SK-N-SH (cell line): ENCODE measurements around the gene AXIN1. TPM values are rescaled to one million over a fixed set of nuclear protein-coding genes. Genes with fewer than 3 reads are reported as not detected.

ENCODE experiments used
- CTCF ChIA-PET: fragments of 300-600, 350-600 bp; formaldehyde crosslinking; extraction: SDS; loops from one replicate; lab custom pipeline; 2021; lab: Yijun Ruan, JAX
- POLR2A ChIA-PET: fragments of 350-600 bp; sonication (Branson Sonifier 250); formaldehyde crosslinking; extraction: SDS; loops from one replicate; lab custom pipeline; 2020; ENCODE audit warnings: antibody characterized with exemption, inconsistent platforms; lab: Yijun Ruan, JAX
- DNase-seq: peaks from one replicate; pipeline ENCODE4 v3.0.0; 2012
- H2AFZ ChIP-seq: fragments of 200-600 bp; sonication (generic); 2 replicates; pipeline ENCODE4 v1.8.1; 2016; ENCODE audit warnings: antibody characterized with exemption, mild to moderate bottlenecking, low read depth
- H3F3A ChIP-seq: fragments of 200-600 bp; sonication (generic); replicated peaks from 2 replicates; pipeline ENCODE3; 2016; ENCODE audit warnings: antibody characterized with exemption, mild to moderate bottlenecking; ENCODE audit not compliant: insufficient read depth
- H3K27ac ChIP-seq, 2 experiments: fragments of 200-500 bp in 1 of 2; fragments of 200-600 bp in 1 of 2; sonication (Bioruptor generic) in 1 of 2; sonication (generic), shearing (Covaris generic) in 1 of 2; 2 replicates each; pipeline versions ENCODE4 v1.5.1 to v1.6.1; 2014 to 2016; ENCODE audit warnings: low read depth in 2 of 2, inconsistent platforms in 1 of 2, low read length in 1 of 2, mild to moderate bottlenecking in 1 of 2, mixed read lengths in 1 of 2
- H3K27me3 ChIP-seq: fragments of 200-600 bp; sonication (generic), shearing (Covaris generic); 2 replicates; pipeline ENCODE4 v1.6.1; 2016; ENCODE audit warnings: mixed run types; ENCODE audit not compliant: insufficient read depth
- H3K36me3 ChIP-seq, 2 experiments: fragments of 200-500 bp in 1 of 2; fragments of 200-600 bp in 1 of 2; sonication (Bioruptor generic) in 1 of 2; sonication (generic) in 1 of 2; replicated peaks in 1 of 2; 2 replicates each; pipeline versions ENCODE3 to v1.5.1; 2014 to 2016; ENCODE audit warnings: low read length in 1 of 2, mild to moderate bottlenecking in 1 of 2; ENCODE audit not compliant: insufficient read depth in 2 of 2, control insufficient read depth in 1 of 2
- H3K4me1 ChIP-seq, 2 experiments: fragments of 200-500 bp in 1 of 2; fragments of 200-600 bp in 1 of 2; sonication (Bioruptor generic) in 1 of 2; sonication (generic), shearing (Covaris generic) in 1 of 2; 2 replicates each; pipeline versions ENCODE4 v1.5.1 to v1.6.1; 2014 to 2016; ENCODE audit warnings: low read depth in 1 of 2, low read length in 1 of 2, mixed run types in 1 of 2; ENCODE audit not compliant: insufficient read depth in 2 of 2, control insufficient read depth in 1 of 2
- H3K4me2 ChIP-seq: fragments of 200-600 bp; sonication (generic), shearing (Covaris generic); 2 replicates; pipeline ENCODE4 v1.6.1; 2017; ENCODE audit warnings: mixed run types
- H3K4me3 ChIP-seq, 2 experiments: fragments of 200-500 bp in 1 of 2; fragments of 200-600 bp in 1 of 2; sonication (Bioruptor generic) in 1 of 2; sonication (generic), shearing (Covaris generic) in 1 of 2; 2 replicates each; pipeline versions ENCODE4 v1.5.1 to v1.8.1; 2014 to 2016; ENCODE audit warnings: low read depth in 2 of 2, inconsistent platforms in 1 of 2, low read length in 1 of 2, mild to moderate bottlenecking in 1 of 2, mixed read lengths in 1 of 2, moderate library complexity in 1 of 2
- H3K79me2 ChIP-seq: fragments of 200-600 bp; sonication (generic); 2 replicates; pipeline ENCODE4 v1.8.1; 2017; ENCODE audit warnings: mild to moderate bottlenecking; ENCODE audit not compliant: insufficient read depth
- H3K9ac ChIP-seq: fragments of 200-600 bp; sonication (generic); 2 replicates; pipeline ENCODE4 v1.6.1; 2017; ENCODE audit warnings: mixed run types
- H3K9me2 ChIP-seq: fragments of 200-600 bp; sonication (generic); 2 replicates; pipeline ENCODE4 v1.6.1; 2017; ENCODE audit warnings: mixed run types
- H3K9me3 ChIP-seq: fragments of 200-600 bp; sonication (generic); 2 replicates; pipeline ENCODE4 v1.6.1; 2017; ENCODE audit warnings: mixed run types, mild to moderate bottlenecking, moderate library complexity
- H4K20me1 ChIP-seq: fragments of 200-600 bp; sonication (generic); 2 replicates; pipeline ENCODE4 v1.6.1; 2017; ENCODE audit warnings: mild to moderate bottlenecking, mixed run types; ENCODE audit not compliant: insufficient read depth
- CHD2 ChIP-seq: fragments of 150-350 bp; IDR thresholded peaks from 2 replicates; pipeline ENCODE4 v1.6.1; 2018; ENCODE audit warnings: low read length; ENCODE audit not compliant: partially characterized antibody
- EP300 ChIP-seq, 2 experiments: IDR thresholded peaks; 2 replicates each; pipeline versions ENCODE4 v1.4.0 to v1.6.1; 2012; ENCODE audit warnings: borderline replicate concordance in 1 of 2, low read depth in 1 of 2, low read length in 1 of 2
- EZH2phosphoT487 ChIP-seq: fragments of 200-600 bp; sonication (generic); IDR thresholded peaks from 2 replicates; pipeline ENCODE4 v1.6.1; 2017; ENCODE audit warnings: low read depth, mixed run types, mild to moderate bottlenecking, antibody characterized with exemption, moderate library complexity, borderline replicate concordance
- FOSL2 ChIP-seq: IDR thresholded peaks from 2 replicates; pipeline ENCODE4 v1.4.0; 2012; ENCODE audit warnings: low read depth, mild to moderate bottlenecking, moderate library complexity, borderline replicate concordance
- FOXJ3 ChIP-seq: sonication (generic); formaldehyde crosslinking; IDR thresholded peaks from 2 replicates; pipeline ENCODE4 v1.5.1; 2020; ENCODE audit warnings: mild to moderate bottlenecking, missing genetic modification reagents
- GATA2 ChIP-seq: sonication (generic); formaldehyde crosslinking; IDR thresholded peaks from 2 replicates; pipeline ENCODE4 v1.5.0; 2020; ENCODE audit warnings: mild to moderate bottlenecking, missing genetic modification reagents
- IRF3 ChIP-seq: fragments of 150-350 bp; IDR thresholded peaks from 2 replicates; pipeline ENCODE4 v1.6.1; 2016; ENCODE audit warnings: mild to moderate bottlenecking, low read depth, low read length
- NFIC ChIP-seq: IDR thresholded peaks from 2 replicates; pipeline ENCODE4 v1.4.0; 2012; ENCODE audit warnings: borderline replicate concordance
- PBX3 ChIP-seq: IDR thresholded peaks from 2 replicates; pipeline ENCODE4; 2012
- POLR2AphosphoS5 ChIP-seq: IDR thresholded peaks from 2 replicates; pipeline ENCODE4 v1.6.1; 2012; ENCODE audit warnings: low read depth, low read length
- RFX5 ChIP-seq: IDR thresholded peaks from 2 replicates; pipeline ENCODE4 v1.6.1; 2012; ENCODE audit warnings: mild to moderate bottlenecking, improper control_type of control experiment, low read length
- RXRA ChIP-seq: IDR thresholded peaks from 2 replicates; pipeline ENCODE4 v1.4.0; 2012; ENCODE audit warnings: low read depth, mild to moderate bottlenecking, borderline replicate concordance
- SMC3 ChIP-seq: IDR thresholded peaks from 2 replicates; pipeline ENCODE4 v1.6.1; 2012; ENCODE audit warnings: low read depth, low read length, improper control_type of control experiment
- TAF1 ChIP-seq: IDR thresholded peaks from 2 replicates; pipeline ENCODE4 v1.6.1; 2012; ENCODE audit warnings: low read depth, mild to moderate bottlenecking, low read length, moderate library complexity, borderline replicate concordance
- USF1 ChIP-seq: IDR thresholded peaks from 2 replicates; pipeline ENCODE4 v1.4.0; 2012; ENCODE audit warnings: low read depth, borderline replicate concordance
- YY1 ChIP-seq: IDR thresholded peaks from 2 replicates; pipeline ENCODE4 v1.4.0; 2012; ENCODE audit warnings: low read depth, mild to moderate bottlenecking
- WGBS: methylation state at CpG from one replicate; pipeline ENCODE4 v1.1.6; 2017; ENCODE audit warnings: low lambda C conversion rate; 5-methylcytosine and 5-hydroxymethylcytosine counted together
- polyA plus RNA-seq, 3 experiments: library from polyadenylated mRNA; depleted of rRNA; stranded (reverse); fragments of >200 nt; gene quantifications; 2 replicates each; pipeline ENCODE4 v1.2.3, GENCODE V29; 2012
- TF ChIP-seq, protein P1 (sequence below): IDR thresholded peaks from 2 replicates; pipeline ENCODE4 v1.6.1; 2012; ENCODE audit warnings: mild to moderate bottlenecking, low read depth, low read length, moderate library complexity
- TF ChIP-seq, protein P2 (sequence below): fragments of 200-600 bp; sonication (generic); IDR thresholded peaks from 2 replicates; pipeline ENCODE4 v1.6.1; 2017; ENCODE audit warnings: antibody characterized with exemption, mild to moderate bottlenecking, moderate library complexity

The AXIN1 gene
- polyA plus RNA-seq, 1 of the 3 experiments (the other 2 are of a cell fraction): 19.9 TPM

GRCh38 chr16:374616-374926, 22.0 kb upstream of the AXIN1 start:
- POLR2A ChIA-PET: no interaction called here
- Histone ChIP-seq H3K9me2 (no peaks in the 10 kb centered on the region), H3F3A (peaks cover 5% of the 10 kb centered on the region), H2AFZ (no peak overlapping the region), H3K4me1 (peaks cover 3 to 19% of the 10 kb centered on the region in 2 experiments; a peak in 2 of 4 replicates), H3K79me2 (peaks cover 11% of the 10 kb centered on the region), H3K27me3 (no peaks in the 10 kb centered on the region), H3K9me3 (no peaks in the 10 kb centered on the region), H3K27ac (no peak overlapping the region), H4K20me1 (peaks cover 11% of the 10 kb centered on the region), H3K4me3 (no peak overlapping the region), H3K9ac (no peak overlapping the region), H3K4me2 (no peak overlapping the region), H3K36me3 (peaks cover 0 to 55% of the 10 kb centered on the region in 2 experiments)
- CTCF ChIA-PET: interaction anchor here (1.7 kb wide), 1 partner anchor 12 kb away, joined by 9 read pairs; no protein-coding TSS in a partner anchor
- DNase-seq: no peak
- 60% methylated on average over 1 of the region's 9 CpGs for WGBS
- TF ChIP-seq NFIC (no peak), FOXJ3 (CRISPR knock-in tag) (no peak), RXRA (no peak), EZH2phosphoT487 (no peak), CHD2 (no peak), POLR2AphosphoS5 (no peak), YY1 (no peak), IRF3 (no peak), SMC3 (no peak), PBX3 (no peak), USF1 (no peak), EP300 (IDR thresholded peaks at IDR 0.05; ENCODE audit: borderline replicate concordance in 1 of 2, low read depth in 1 of 2, low read length in 1 of 2) (no peak), FOSL2 (no peak), GATA2 (CRISPR knock-in tag) (no peak), RFX5 (no peak), TAF1 (no peak)
- TF ChIP-seq, protein P1, sequence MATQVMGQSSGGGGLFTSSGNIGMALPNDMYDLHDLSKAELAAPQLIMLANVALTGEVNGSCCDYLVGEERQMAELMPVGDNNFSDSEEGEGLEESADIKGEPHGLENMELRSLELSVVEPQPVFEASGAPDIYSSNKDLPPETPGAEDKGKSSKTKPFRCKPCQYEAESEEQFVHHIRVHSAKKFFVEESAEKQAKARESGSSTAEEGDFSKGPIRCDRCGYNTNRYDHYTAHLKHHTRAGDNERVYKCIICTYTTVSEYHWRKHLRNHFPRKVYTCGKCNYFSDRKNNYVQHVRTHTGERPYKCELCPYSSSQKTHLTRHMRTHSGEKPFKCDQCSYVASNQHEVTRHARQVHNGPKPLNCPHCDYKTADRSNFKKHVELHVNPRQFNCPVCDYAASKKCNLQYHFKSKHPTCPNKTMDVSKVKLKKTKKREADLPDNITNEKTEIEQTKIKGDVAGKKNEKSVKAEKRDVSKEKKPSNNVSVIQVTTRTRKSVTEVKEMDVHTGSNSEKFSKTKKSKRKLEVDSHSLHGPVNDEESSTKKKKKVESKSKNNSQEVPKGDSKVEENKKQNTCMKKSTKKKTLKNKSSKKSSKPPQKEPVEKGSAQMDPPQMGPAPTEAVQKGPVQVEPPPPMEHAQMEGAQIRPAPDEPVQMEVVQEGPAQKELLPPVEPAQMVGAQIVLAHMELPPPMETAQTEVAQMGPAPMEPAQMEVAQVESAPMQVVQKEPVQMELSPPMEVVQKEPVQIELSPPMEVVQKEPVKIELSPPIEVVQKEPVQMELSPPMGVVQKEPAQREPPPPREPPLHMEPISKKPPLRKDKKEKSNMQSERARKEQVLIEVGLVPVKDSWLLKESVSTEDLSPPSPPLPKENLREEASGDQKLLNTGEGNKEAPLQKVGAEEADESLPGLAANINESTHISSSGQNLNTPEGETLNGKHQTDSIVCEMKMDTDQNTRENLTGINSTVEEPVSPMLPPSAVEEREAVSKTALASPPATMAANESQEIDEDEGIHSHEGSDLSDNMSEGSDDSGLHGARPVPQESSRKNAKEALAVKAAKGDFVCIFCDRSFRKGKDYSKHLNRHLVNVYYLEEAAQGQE: no peak
- TF ChIP-seq, protein P2, sequence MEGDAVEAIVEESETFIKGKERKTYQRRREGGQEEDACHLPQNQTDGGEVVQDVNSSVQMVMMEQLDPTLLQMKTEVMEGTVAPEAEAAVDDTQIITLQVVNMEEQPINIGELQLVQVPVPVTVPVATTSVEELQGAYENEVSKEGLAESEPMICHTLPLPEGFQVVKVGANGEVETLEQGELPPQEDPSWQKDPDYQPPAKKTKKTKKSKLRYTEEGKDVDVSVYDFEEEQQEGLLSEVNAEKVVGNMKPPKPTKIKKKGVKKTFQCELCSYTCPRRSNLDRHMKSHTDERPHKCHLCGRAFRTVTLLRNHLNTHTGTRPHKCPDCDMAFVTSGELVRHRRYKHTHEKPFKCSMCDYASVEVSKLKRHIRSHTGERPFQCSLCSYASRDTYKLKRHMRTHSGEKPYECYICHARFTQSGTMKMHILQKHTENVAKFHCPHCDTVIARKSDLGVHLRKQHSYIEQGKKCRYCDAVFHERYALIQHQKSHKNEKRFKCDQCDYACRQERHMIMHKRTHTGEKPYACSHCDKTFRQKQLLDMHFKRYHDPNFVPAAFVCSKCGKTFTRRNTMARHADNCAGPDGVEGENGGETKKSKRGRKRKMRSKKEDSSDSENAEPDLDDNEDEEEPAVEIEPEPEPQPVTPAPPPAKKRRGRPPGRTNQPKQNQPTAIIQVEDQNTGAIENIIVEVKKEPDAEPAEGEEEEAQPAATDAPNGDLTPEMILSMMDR: no peak
